HT1080 (cell line): ENCODE results near the gene WNT3. TPM values are rescaled to one million over a fixed set of nuclear protein-coding genes. Genes with fewer than 3 reads are reported as not detected.
A peak's percentile ranks its signal among the peaks of the same experiment; 100 is the strongest.

ENCODE experiments used
- DNase-seq: peaks from one replicate; pipeline ENCODE4 v3.0.0-alpha.2; 2015; ENCODE audit warnings: low read depth
- total RNA-seq: library from RNA; depleted of rRNA; stranded (reverse); fragments of >200 nt; shearing (Covaris generic); gene quantifications from 2 replicates; pipeline ENCODE4 v1.2.3, GENCODE V29; 2014; rRNA removed

Gene WNT3
- total RNA-seq, 1 experiment from 2014 or later: 3.2 TPM

DNA sequence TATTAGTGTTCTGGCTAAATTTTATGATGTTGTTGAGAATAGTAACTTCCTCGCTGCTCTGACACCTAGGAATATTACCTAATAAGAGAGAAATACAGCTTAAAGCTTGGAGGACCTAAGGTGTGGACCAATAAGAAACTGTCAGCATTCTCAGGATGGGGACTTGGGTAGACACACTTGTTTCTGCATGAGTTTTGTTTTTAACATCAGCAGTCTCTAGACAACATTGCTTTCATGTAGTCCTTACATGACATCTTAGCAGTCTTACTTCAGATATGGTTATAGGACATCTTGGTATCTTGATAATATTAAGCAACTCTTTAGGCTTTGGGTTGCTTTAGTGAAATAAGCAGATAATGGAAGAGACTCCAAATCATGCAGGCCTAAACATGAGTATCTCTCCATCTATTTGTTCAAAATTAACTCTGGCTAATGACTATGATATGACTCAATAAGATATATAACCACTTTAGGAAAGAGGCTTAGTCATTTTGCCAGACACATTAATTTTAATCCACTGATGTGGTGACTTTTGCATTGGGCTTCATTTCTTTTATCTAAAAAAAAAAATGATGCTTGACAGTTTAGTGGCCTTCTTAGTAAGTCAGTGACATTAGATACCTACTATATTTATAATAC is 84.5 kb downstream of the WNT3 start:
- DNase-seq: peak; percentile 60

- DNase-seq: no peak
These were observed 85.6 kb downstream of the WNT3 start for GRCh38 chr17:46732754-46733398.

GRCh38 chr17:46732160-46732559 is 86.3 kb downstream of the WNT3 start:
- no peak for DNase-seq

GRCh38 chr17:46730679-46731078 is 87.8 kb downstream of the WNT3 start:
- no peak for DNase-seq

DNA sequence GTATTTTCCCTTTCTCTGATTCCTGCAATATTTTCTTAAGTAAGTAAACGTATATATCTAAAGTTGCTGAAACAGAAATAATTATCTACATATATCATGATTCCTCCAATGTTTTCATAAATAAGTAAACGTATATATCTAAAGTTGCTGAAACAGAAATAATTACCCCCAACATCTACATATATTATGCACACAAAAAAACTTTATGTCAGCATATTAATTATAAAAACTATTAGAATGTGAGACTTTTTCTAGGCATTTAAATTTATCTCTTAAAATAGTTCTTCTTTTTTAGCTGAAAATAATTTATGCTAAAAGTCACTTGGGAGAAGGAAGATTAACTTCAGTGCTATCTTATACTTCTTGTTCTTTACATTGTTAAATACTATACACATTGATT is 88.5 kb downstream of the WNT3 start:
- DNase-seq: no peak

DNA sequence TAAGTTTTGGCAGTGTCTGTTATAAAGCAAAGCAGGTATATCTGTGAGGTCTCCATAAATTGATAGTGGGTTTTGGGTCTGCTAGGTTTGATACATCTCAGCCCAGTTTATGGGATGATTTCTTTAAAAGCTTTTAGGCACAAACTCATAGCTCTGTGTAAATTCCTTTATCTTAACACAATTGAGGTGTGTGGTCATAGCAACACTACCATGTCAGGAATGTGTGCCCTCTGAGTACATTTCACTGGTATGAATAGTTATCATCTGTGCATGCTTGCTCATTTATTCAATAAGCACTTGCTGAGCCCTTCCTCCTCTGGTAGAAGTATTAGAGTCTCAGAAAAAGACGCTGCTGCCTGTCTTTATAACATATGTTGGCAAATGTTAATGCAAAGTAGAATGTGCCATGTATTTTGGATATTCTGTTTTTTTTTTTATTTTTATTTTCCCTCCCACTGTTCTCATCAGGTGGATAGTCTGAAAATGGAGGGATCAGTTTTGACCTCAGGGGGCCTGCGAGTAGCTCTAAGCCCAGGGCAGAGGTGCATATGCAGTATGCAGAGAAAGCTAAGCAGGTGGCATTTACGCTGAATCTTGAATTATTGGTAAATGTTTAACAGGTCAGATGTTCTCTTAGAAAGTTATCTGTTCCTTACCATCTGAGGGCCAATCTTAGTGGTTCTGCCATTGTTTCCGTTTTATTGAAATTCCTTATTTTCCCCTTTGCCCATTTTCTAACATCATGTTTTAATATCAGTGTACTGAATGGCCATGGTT is 90.7 kb downstream of the WNT3 start:
- DNase-seq: peak; percentile 72

GRCh38 chr17:46726206-46726605 is 92.3 kb downstream of the WNT3 start:
- DNase-seq: no peak

GRCh38 chr17:46722662-46723285 is 95.7 kb downstream of the WNT3 start:
- no peak for DNase-seq

DNA sequence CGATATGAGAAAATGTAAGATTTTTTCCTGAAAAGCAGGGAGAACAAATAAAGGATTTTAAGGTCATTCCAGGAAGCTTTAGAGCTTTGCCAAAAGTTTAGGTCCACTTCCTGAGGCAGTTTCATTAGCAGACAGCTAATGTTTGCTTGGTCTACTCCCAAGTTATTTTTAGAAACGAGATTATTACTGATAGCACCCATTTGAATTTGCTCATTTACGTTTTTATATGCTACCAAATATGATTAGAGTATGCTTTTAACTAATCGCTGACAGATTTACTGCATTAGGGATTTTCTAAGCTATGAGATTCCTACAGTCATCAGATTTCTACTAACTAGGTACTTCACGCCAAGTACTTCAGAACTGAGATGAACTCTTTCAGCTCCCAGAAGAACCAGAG is 98.1 kb downstream of the WNT3 start:
- no peak for DNase-seq

GRCh38 chr17:46719891-46720290 is 98.6 kb downstream of the WNT3 start:
- no peak for DNase-seq

DNA sequence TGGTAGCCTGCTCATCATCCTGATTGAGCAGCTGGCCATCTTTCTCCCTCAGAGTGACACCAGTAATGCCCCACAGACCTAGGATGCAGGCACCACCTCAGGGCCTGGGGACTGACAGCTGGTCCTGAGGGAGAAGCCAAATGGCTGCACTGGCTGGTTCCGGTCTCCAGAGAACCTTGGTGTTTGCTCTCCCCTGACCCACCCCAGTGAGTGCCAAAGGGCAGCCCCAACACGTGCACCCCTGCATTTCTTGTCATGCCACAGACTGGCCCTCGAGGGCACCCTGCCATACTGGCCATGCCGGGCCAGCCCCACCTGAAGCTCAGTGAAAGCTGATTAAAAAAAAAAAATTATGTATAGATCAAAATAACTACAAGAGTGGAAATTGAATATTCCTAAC is 100.5 kb downstream of the WNT3 start:
- DNase-seq: no peak

Other genes with a start within 250 kb of the WNT3 start
- gene ARL17A, start 239.0 kb downstream of the WNT3 start, total RNA-seq: 1.5 and 2.9 TPM in 2 replicates
- 38.2 and 39.7 TPM in 2 replicates for gene NSF, start 228.0 kb downstream of the WNT3 start, total RNA-seq
- not detected in 2 replicates for gene WNT9B, start 32.9 kb upstream of the WNT3 start, total RNA-seq
- gene GOSR2, start 104.5 kb upstream of the WNT3 start, total RNA-seq: 44.4 and 49.4 TPM in 2 replicates
- gene RPRML, start 160.6 kb upstream of the WNT3 start, total RNA-seq: 0.07 TPM in 1 of 2 replicates, not detected in the other